Astrocyte of the hippocampus (primary cell): Measurements from ENCODE around the gene MAST1.
"Not testable (repeated sequence)": the region's sequence is repeated elsewhere in the genome, so short reads cannot be mapped to it uniquely, and the experiment has no call there.

Experiments
- DNase-seq: peaks from one replicate; pipeline ENCODE4 v3.0.0; 2011; ENCODE audit warnings: low read depth, low spot score

MAST1 gene

GRCh38 chr19:12838182-12838885 lies at the start of gene MAST1:
MAST1 (plus strand) TSS chr19:12838515; CDS start chr19:12838573, 58 bp downstream.
- DNase-seq = peak; percentile 78

GRCh38 chr19:12788682-12789097 lies 49.6 kb upstream of the MAST1 start:
- peak; percentile 86 for DNase-seq

- DNase-seq = no peak
These were observed 49.0 kb upstream of the MAST1 start for GRCh38 chr19:12789098-12789903.

GRCh38 chr19:12789904-12790619 lies 48.3 kb upstream of the MAST1 start:
- peak; percentile 99 for DNase-seq

GRCh38 chr19:12790628-12791344 lies 47.5 kb upstream of the MAST1 start:
- peak; percentile 26 for DNase-seq

- DNase-seq = peak; percentile 99
These were observed 46.8 kb upstream of the MAST1 start, which contains the start of gene JUNB for GRCh38 chr19:12791345-12792050. JUNB (plus strand) TSS chr19:12791486; CDS start chr19:12791772, 286 bp downstream.

- DNase-seq = peak; percentile 67
These were observed 46.1 kb upstream of the MAST1 start for GRCh38 chr19:12792051-12792852.

GRCh38 chr19:12792853-12793289 lies 45.4 kb upstream of the MAST1 start:
- no peak for DNase-seq

GRCh38 chr19:12793290-12794195 lies 44.8 kb upstream of the MAST1 start:
- DNase-seq = peak; percentile 99

GRCh38 chr19:12794196-12794941 lies 43.9 kb upstream of the MAST1 start:
- peak; percentile 42 for DNase-seq

- no peak for DNase-seq
These were observed 43.3 kb upstream of the MAST1 start for GRCh38 chr19:12794971-12795381.

- DNase-seq = peak; percentile 91
These were observed 41.9 kb upstream of the MAST1 start for GRCh38 chr19:12796146-12797071.

- no peak for DNase-seq
These were observed 41.2 kb upstream of the MAST1 start for GRCh38 chr19:12797141-12797587.

- DNase-seq = not testable (repeated sequence)
These were observed 40.7 kb upstream of the MAST1 start for GRCh38 chr19:12797607-12798006.

- DNase-seq = no peak
These were observed 38.4 kb upstream of the MAST1 start for GRCh38 chr19:12799742-12800465.

- DNase-seq = no peak
These were observed 37.9 kb upstream of the MAST1 start for GRCh38 chr19:12800466-12800770.
